Adipocyte (in vitro differentiated cells): ENCODE data around the gene HNRNPD.
"Not testable (repeated sequence)": the region's sequence is repeated elsewhere in the genome, so short reads cannot be mapped to it uniquely, and the experiment has no call there.

Experiments
- DNase-seq: peaks from one replicate; pipeline ENCODE4 v3.0.0-alpha.2; 2015; ENCODE audit warnings: low read depth
- H3K27me3 ChIP-seq: replicated peaks from 2 replicates; pipeline ENCODE4 v1.7.0; 2013; ENCODE audit warnings: mild to moderate bottlenecking, low read length, moderate library complexity; ENCODE audit not compliant: control insufficient read depth, insufficient read depth
- H3K36me3 ChIP-seq: 2 replicates; pipeline ENCODE4 v1.7.0; 2013; ENCODE audit warnings: low read length, mild to moderate bottlenecking, moderate library complexity; ENCODE audit not compliant: control insufficient read depth, insufficient read depth, severe bottlenecking
- H3K4me1 ChIP-seq: 2 replicates; pipeline ENCODE4 v1.7.0; 2013; ENCODE audit warnings: mild to moderate bottlenecking, low read length, moderate library complexity; ENCODE audit not compliant: control insufficient read depth, insufficient read depth
- H3K4me3 ChIP-seq: 2 replicates; pipeline ENCODE4 v1.7.0; 2013; ENCODE audit warnings: mild to moderate bottlenecking, low read length, moderate library complexity
- H3K9ac ChIP-seq: 2 replicates; pipeline ENCODE4 v1.7.0; 2013; ENCODE audit warnings: mild to moderate bottlenecking, low read length, moderate library complexity
- H3K9me3 ChIP-seq: 2 replicates; pipeline ENCODE4 v1.7.0; 2013; ENCODE audit warnings: mild to moderate bottlenecking, low read length, moderate library complexity; ENCODE audit not compliant: control insufficient read depth

The HNRNPD gene

GRCh38 chr4:82372517-82373485 is 990 bp downstream of the HNRNPD start:
- Histone ChIP-seq H3K9me3 (no peaks in the 10 kb centered on the region), H3K27me3 (no peaks in the 10 kb centered on the region), H3K4me1 (peaks cover 34% of the 10 kb centered on the region), H3K36me3 (peaks cover 11% of the 10 kb centered on the region), H3K9ac (peak overlapping the region; percentile 98), H3K4me3 (peak overlapping the region; percentile 89)
- DNase-seq = peak; percentile 81

DNA sequence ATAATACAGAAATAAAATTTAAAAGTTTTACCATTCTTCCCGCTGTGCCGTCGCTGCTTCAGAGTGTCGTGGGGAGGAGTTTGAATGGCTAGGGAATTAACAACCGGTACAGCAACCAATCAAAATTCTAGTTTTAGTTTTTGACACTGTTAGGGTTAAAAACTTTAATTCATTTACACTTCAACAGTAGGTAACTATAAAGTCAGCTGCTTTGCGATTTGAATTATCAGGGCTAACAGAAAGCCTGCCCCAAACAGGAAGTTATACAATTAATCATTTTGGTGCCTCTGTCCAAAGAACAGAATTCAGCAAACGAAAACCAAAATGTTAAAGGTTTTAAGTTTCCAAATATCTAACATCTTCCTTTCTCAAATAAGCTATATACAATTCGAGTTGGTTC is 2.3 kb downstream of the HNRNPD start:
- peaks cover 22% of the 10 kb centered on the region for H3K36me3 ChIP-seq
- H3K9me3 ChIP-seq = no peaks in the 10 kb centered on the region
- peak; percentile 47 for DNase-seq
- peaks cover 40% of the 10 kb centered on the region for H3K4me1 ChIP-seq
- peak overlapping the region; percentile 89 for H3K4me3 ChIP-seq
- peak overlapping the region; percentile 98 for H3K9ac ChIP-seq
- H3K27me3 ChIP-seq = no peaks in the 10 kb centered on the region

- peaks cover 22% of the 10 kb centered on the region for H3K36me3 ChIP-seq
- peaks cover 51% of the 10 kb centered on the region for H3K4me1 ChIP-seq
- DNase-seq = no peak
- H3K27me3 ChIP-seq = no peaks in the 10 kb centered on the region
- no peak overlapping the region for H3K9ac ChIP-seq
- H3K9me3 ChIP-seq = no peaks in the 10 kb centered on the region
- no peak overlapping the region for H3K4me3 ChIP-seq
Measured at GRCh38 chr4:82367438-82368097, 6.2 kb downstream of the HNRNPD start.

DNA sequence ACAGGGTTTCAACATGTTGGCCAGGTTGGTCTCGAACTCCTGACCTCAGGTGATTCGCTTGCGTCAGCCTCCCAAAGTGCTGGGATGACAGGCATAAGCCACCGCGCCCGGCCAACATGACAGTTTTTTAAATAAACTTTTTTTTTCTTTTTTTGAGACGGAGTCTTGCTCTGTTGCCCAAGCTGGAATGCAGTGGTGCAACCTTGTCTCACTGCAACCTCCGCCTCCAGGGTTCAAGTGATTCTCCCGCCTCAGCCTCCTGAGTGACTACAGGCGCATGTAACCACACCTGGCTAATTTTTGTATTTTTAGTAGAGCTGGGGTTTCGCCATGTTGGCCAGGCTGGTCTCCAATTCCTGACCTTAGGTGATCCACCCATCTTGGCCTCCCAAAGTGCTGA is 7.4 kb downstream of the HNRNPD start:
- not testable (repeated sequence) for H3K27me3 ChIP-seq, H3K9ac ChIP-seq, H3K9me3 ChIP-seq, DNase-seq, H3K4me3 ChIP-seq
- Histone ChIP-seq H3K4me1 (peaks cover 53% of the 10 kb centered on the region), H3K36me3 (peaks cover 22% of the 10 kb centered on the region)

GRCh38 chr4:82363896-82364487 is 9.8 kb downstream of the HNRNPD start:
- no peaks in the 10 kb centered on the region for H3K9me3 ChIP-seq
- no peak for DNase-seq
- H3K9ac ChIP-seq = no peak overlapping the region
- H3K27me3 ChIP-seq = no peaks in the 10 kb centered on the region
- no peak overlapping the region for H3K4me3 ChIP-seq
- H3K36me3 ChIP-seq = peaks cover 18% of the 10 kb centered on the region
- H3K4me1 ChIP-seq = peaks cover 55% of the 10 kb centered on the region

DNA sequence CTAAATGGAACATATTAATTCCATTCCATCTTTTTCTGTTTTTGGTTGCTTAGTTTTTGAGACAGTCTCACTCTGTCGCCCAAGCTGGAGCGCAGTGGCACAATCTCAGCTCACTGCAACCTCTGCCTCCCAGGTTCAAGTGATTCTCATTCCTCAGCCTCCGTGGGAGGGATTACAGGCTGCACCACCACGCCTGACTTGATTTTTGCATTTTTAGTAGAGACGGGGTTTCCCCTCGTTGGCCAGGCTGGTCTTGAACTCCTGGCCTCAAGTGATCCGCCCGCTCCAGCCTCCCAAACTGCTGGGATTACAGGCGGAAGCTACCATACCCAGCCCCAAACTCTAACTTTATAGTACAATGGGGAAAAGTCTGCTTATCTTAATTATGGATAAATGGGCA is 11.2 kb downstream of the HNRNPD start:
- H3K9me3 ChIP-seq = no peaks in the 10 kb centered on the region
- peaks cover 52% of the 10 kb centered on the region for H3K4me1 ChIP-seq
- H3K36me3 ChIP-seq = peaks cover 21% of the 10 kb centered on the region
- no peak for DNase-seq
- H3K27me3 ChIP-seq = no peaks in the 10 kb centered on the region
- H3K9ac ChIP-seq = no peak overlapping the region
- H3K4me3 ChIP-seq = no peak overlapping the region

DNA sequence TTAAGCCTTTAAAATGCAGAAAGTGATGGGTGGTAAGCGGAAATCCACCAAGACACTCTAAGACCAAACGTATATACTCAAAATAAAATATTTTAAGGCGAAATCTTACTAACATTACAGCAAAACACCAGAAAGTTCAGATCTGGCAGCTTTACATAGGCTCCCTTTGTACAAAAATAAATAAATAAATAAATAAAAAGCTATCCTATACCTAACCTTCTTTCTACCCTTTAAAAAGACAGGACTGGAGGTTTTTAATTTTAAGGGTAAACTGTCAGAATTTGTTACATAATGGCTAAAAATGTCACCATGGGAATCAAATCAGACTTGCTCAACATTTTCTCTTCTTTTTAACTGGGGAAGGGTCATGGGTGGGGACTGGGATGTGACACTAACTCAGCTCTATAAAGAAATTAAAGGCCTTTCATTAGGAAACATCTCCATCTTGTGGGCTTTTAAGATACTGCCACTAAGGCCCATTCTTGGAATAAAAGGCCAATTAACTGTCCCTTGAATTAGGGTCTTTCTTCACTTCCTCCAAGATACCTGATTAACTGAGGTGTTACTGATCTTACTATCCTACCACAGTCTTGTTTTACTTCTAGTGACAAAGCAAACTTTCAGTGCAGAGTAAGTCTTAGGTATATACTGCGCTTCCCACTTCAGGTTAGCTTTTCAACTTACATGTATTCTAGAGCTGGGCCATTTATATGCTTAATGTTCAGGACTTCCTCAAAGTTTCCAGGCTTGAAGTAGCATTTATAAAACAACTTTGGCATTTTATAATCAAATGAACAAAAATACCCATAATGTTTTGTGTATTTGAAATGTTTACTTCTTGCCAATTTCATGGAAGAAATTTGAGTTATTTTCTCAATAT is 13.3 kb downstream of the HNRNPD start:
- H3K9me3 ChIP-seq = no peaks in the 10 kb centered on the region
- peaks cover 34% of the 10 kb centered on the region for H3K36me3 ChIP-seq
- H3K27me3 ChIP-seq = no peaks in the 10 kb centered on the region
- peak; percentile 79 for DNase-seq
- peak overlapping the region; percentile 63 for H3K9ac ChIP-seq
- H3K4me3 ChIP-seq = peak overlapping the region; percentile 43
- peaks cover 49% of the 10 kb centered on the region for H3K4me1 ChIP-seq

GRCh38 chr4:82358847-82359246 is 14.9 kb downstream of the HNRNPD start:
- H3K9ac ChIP-seq = no peak overlapping the region
- DNase-seq = peak; percentile 33
- peaks cover 40% of the 10 kb centered on the region for H3K4me1 ChIP-seq
- H3K9me3 ChIP-seq = no peaks in the 10 kb centered on the region
- peaks cover 51% of the 10 kb centered on the region for H3K36me3 ChIP-seq
- peak overlapping the region; percentile 3 for H3K4me3 ChIP-seq
- H3K27me3 ChIP-seq = no peaks in the 10 kb centered on the region

DNA sequence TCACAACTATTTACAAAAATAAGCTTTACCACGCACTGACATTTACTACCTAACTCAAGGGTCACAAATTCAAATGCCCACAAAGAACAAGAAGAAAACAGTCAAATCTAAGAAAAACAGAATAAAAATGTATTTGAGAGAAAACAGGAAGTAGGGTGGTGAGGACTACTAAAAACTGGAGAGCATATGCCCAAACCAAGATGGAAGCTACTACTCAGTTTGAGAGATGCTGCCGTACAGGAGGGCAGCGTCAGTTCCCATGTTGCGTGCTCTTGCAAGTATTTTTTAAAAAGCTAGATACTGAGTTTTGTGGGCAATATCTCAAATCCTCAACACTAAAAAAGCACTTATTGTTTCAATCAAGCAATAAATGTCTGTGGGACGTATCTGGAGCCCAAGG is 16.2 kb downstream of the HNRNPD start:
- Histone ChIP-seq H3K9ac (no peak overlapping the region), H3K36me3 (peaks cover 53% of the 10 kb centered on the region), H3K4me1 (peaks cover 49% of the 10 kb centered on the region), H3K27me3 (no peaks in the 10 kb centered on the region), H3K4me3 (no peak overlapping the region), H3K9me3 (no peaks in the 10 kb centered on the region)
- no peak for DNase-seq

DNA sequence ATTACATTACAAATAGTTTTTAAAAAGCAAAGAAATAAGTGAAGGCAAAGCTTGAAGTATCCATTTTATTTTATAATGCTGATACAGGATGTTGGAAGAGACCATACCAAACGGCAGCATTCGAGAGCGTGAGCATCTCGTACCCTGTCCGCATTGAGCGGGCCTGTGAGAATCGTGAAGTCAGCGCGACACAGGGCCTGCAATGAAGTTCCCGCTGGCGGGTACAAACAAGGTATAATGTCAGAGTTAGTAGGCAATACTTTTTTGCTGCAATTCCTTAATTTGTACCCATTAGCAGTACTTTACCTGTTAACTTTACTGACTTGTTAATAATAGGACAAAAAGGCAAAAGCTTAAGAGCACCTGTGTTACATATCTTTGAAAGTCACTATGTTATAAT is 19.0 kb downstream of the HNRNPD start:
- no peak for DNase-seq
- peaks cover 63% of the 10 kb centered on the region for H3K36me3 ChIP-seq
- no peak overlapping the region for H3K9ac ChIP-seq

More for the DNA sequence above, 19.0 kb downstream of the HNRNPD start:
- Histone ChIP-seq H3K27me3 (no peaks in the 10 kb centered on the region), H3K4me3 (no peak overlapping the region), H3K4me1 (peaks cover 50% of the 10 kb centered on the region), H3K9me3 (no peaks in the 10 kb centered on the region)
